Measurements from ENCODE around the gene VIPR2. TPM values are rescaled to one million over a fixed set of nuclear protein-coding genes. Genes with fewer than 3 reads are reported as not detected.

Gene VIPR2
- polyA plus RNA-seq, 3 donors = not detected

DNA sequence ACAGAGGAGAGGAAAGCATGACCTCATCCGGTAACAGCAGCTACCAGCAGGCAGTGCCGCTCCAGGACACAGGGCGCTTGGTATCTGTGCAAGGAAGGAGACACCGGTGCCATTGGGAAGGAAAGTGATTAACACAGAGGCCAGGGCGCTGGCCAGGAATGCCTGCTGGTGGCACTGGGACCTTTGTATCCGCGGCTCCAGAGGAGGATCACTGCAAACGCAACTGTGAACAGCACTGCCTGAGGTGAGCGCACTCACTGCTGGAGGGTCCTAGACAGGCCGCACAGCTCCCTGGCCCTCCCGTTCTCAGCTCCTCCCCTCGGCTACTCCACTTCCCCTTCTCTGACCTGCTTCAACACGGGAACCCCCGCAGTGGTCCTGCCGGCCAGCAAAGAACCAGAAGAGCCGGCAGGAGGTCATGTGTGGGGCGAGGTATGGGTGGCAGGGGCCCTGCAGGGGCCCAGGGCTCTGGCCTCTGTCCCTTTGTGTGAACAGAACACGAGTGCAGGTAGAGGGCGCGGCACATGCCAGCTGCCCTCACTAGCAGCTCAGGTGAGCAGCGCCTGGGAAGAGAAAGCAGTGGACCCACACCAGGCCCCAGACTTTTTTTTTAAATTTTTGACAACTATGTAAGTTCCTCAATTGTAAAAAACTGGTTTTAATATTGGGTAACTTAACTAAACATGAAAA lies 107.6 kb downstream of the VIPR2 start:
- H3K4me3 Mint-ChIP-seq = no peak overlapping the region
- TF ChIP-seq, protein P1, sequence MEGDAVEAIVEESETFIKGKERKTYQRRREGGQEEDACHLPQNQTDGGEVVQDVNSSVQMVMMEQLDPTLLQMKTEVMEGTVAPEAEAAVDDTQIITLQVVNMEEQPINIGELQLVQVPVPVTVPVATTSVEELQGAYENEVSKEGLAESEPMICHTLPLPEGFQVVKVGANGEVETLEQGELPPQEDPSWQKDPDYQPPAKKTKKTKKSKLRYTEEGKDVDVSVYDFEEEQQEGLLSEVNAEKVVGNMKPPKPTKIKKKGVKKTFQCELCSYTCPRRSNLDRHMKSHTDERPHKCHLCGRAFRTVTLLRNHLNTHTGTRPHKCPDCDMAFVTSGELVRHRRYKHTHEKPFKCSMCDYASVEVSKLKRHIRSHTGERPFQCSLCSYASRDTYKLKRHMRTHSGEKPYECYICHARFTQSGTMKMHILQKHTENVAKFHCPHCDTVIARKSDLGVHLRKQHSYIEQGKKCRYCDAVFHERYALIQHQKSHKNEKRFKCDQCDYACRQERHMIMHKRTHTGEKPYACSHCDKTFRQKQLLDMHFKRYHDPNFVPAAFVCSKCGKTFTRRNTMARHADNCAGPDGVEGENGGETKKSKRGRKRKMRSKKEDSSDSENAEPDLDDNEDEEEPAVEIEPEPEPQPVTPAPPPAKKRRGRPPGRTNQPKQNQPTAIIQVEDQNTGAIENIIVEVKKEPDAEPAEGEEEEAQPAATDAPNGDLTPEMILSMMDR (IDR thresholded peaks at IDR 0.05) = no peak
- H3K79me2 ChIP-seq (ENCODE audit: insufficient read depth, low read length) = no peaks in the 10 kb centered on the region
- H3K4me1 Mint-ChIP-seq = no peaks in the 10 kb centered on the region
- no peaks in the 10 kb centered on the region for H3K4me1 ChIP-seq (ENCODE audit: control insufficient read depth in 1 of 2, insufficient read depth in 2 of 2, low read length in 2 of 2)
- no peak overlapping the region for H3K4me3 ChIP-seq (replicated peaks in 1 of 3; ENCODE audit: low read depth in 2 of 3, low read length in 3 of 3)
- intact Hi-C loops (cut with micrococcal nuclease) = no loop called here
- H3K4me2 ChIP-seq (replicated peaks; ENCODE audit: extremely low read depth, low read length, poor library complexity, severe bottlenecking) = no peak overlapping the region
- H3K27me3 ChIP-seq (ENCODE audit: control insufficient read depth in 2 of 2, insufficient read depth in 2 of 2, low read length in 2 of 2) = no peaks in the 10 kb centered on the region
- no peaks in the 10 kb centered on the region for H4K20me1 ChIP-seq (ENCODE audit: insufficient read depth, low read length)
- H3K36me3 Mint-ChIP-seq = no peaks in the 10 kb centered on the region
- peaks cover 0 to 13% of the 10 kb centered on the region in 2 donors for H3K9me3 ChIP-seq (replicated peaks in 1 of 2; ENCODE audit: control insufficient read depth in 1 of 2, insufficient read depth in 1 of 2, low read length in 2 of 2)
- peaks cover 0 to 16% (median 9%) of the 10 kb centered on the region in 7 donors for H3K9me3 Mint-ChIP-seq
- no peak overlapping the region for H2AFZ ChIP-seq (ENCODE audit: insufficient read depth, low read depth, low read length, poor library complexity, severe bottlenecking)
- peaks cover 3 to 11% (median 5%) of the 10 kb centered on the region in 3 donors for H3K27me3 Mint-ChIP-seq (ENCODE audit: low read depth in 3 of 3)
- H3K27ac Mint-ChIP-seq = no peak overlapping the region
- no peaks in the 10 kb centered on the region for H3K36me3 ChIP-seq (replicated peaks in 1 of 2; ENCODE audit: control insufficient read depth in 1 of 2, insufficient read depth in 2 of 2, low read length in 2 of 2)
- H3K9ac ChIP-seq (ENCODE audit: insufficient read depth, low read length, poor library complexity, severe bottlenecking) = no peak overlapping the region
- 62% methylated on average over 15 of the region's 21 CpGs for WGBS (ENCODE audit: insufficient coverage)
- DNase-seq = no peak
- no peak overlapping the region for H3K27ac ChIP-seq (ENCODE audit: low read depth in 1 of 2, low read length in 2 of 2)

GRCh38 chr7:159035571-159036073 lies 109.0 kb downstream of the VIPR2 start:
- Mint-ChIP-seq H3K9me3 (peaks cover 0 to 11% (median 2%) of the 10 kb centered on the region in 7 donors), H3K27ac (no peak overlapping the region), H3K4me1 (peaks cover 4% of the 10 kb centered on the region), H3K27me3 (ENCODE audit: low read depth in 3 of 3) (peaks cover 5 to 19% (median 17%) of the 10 kb centered on the region in 3 donors), H3K4me3 (no peak overlapping the region), H3K36me3 (no peaks in the 10 kb centered on the region)
- TF ChIP-seq, protein P1 (IDR thresholded peaks at IDR 0.05) = no peak
- Histone ChIP-seq H3K4me3 (replicated peaks in 1 of 3; ENCODE audit: low read depth in 2 of 3, low read length in 3 of 3) (no peak overlapping the region), H3K4me1 (ENCODE audit: control insufficient read depth in 1 of 2, insufficient read depth in 2 of 2, low read length in 2 of 2) (peaks cover under 1 to 3% of the 10 kb centered on the region in 2 donors), H2AFZ (ENCODE audit: insufficient read depth, low read depth, low read length, poor library complexity, severe bottlenecking) (no peak overlapping the region), H3K27ac (ENCODE audit: low read depth in 1 of 2, low read length in 2 of 2) (no peak overlapping the region), H4K20me1 (ENCODE audit: insufficient read depth, low read length) (no peaks in the 10 kb centered on the region), H3K4me2 (replicated peaks; ENCODE audit: extremely low read depth, low read length, poor library complexity, severe bottlenecking) (no peak overlapping the region), H3K9me3 (replicated peaks in 1 of 2; ENCODE audit: control insufficient read depth in 1 of 2, insufficient read depth in 1 of 2, low read length in 2 of 2) (peaks cover 0 to under 1% of the 10 kb centered on the region in 2 donors), H3K9ac (ENCODE audit: insufficient read depth, low read length, poor library complexity, severe bottlenecking) (no peak overlapping the region), H3K36me3 (replicated peaks in 1 of 2; ENCODE audit: control insufficient read depth in 1 of 2, insufficient read depth in 2 of 2, low read length in 2 of 2) (no peaks in the 10 kb centered on the region), H3K27me3 (ENCODE audit: control insufficient read depth in 2 of 2, insufficient read depth in 2 of 2, low read length in 2 of 2) (peaks cover 2 to 13% of the 10 kb centered on the region in 2 donors), H3K79me2 (ENCODE audit: insufficient read depth, low read length) (no peaks in the 10 kb centered on the region)
- intact Hi-C loops (cut with micrococcal nuclease) = no loop called here
- 90% methylated on average over 21 of the region's 21 CpGs for WGBS (ENCODE audit: insufficient coverage)
- DNase-seq = no peak

Measured in CD14-positive monocyte (primary cell).